Mesenchymal stem cell (in vitro differentiated cells and primary cell): ENCODE results near the gene KRT37.

Experiments
- DNase-seq: peaks from one replicate; pipeline ENCODE4 v3.0.0-alpha.2; 2013
- H2AFZ ChIP-seq: one replicate; pipeline ENCODE4 v1.6.1; 2013; ENCODE audit warnings: low read depth, mild to moderate bottlenecking, control low read depth, inconsistent platforms, low read length, moderate library complexity
- H2AK5ac ChIP-seq: 2 replicates; pipeline ENCODE4 v1.6.1; 2013; ENCODE audit warnings: low read length, moderate library complexity, mild to moderate bottlenecking, inconsistent platforms; ENCODE audit not compliant: severe bottlenecking
- H2BK120ac ChIP-seq: one replicate; pipeline ENCODE4 v1.6.1; 2013; ENCODE audit warnings: low read depth, mild to moderate bottlenecking, inconsistent platforms, low read length, moderate library complexity
- H2BK12ac ChIP-seq, 2 experiments: one replicate each; pipeline ENCODE4 v1.6.1; 2013; ENCODE audit warnings: inconsistent platforms in 2 of 2, low read length in 2 of 2, mild to moderate bottlenecking in 2 of 2, moderate library complexity in 2 of 2, control low read depth in 1 of 2
- H2BK15ac ChIP-seq: one replicate; pipeline ENCODE4 v1.6.1; 2013; ENCODE audit warnings: mild to moderate bottlenecking, low read depth, inconsistent platforms; ENCODE audit not compliant: poor library complexity, severe bottlenecking
- H2BK5ac ChIP-seq: 2 replicates; pipeline ENCODE4 v1.6.1; 2013; ENCODE audit warnings: low read depth, mild to moderate bottlenecking, low read length, control low read depth, inconsistent platforms; ENCODE audit not compliant: poor library complexity, severe bottlenecking
- H3K14ac ChIP-seq, 2 experiments: one replicate each; pipeline ENCODE4 v1.6.1; 2013; ENCODE audit warnings: inconsistent platforms in 2 of 2, low read length in 2 of 2, control low read depth in 1 of 2, mild to moderate bottlenecking in 1 of 2, moderate library complexity in 1 of 2
- H3K18ac ChIP-seq, 2 experiments: one replicate each; pipeline ENCODE4 v1.6.1; 2013; ENCODE audit warnings: inconsistent platforms in 2 of 2, low read length in 2 of 2, control low read depth in 1 of 2, low read depth in 1 of 2, mild to moderate bottlenecking in 1 of 2
- H3K23ac ChIP-seq, 2 experiments: one replicate each; pipeline ENCODE4 v1.6.1; 2013; ENCODE audit warnings: inconsistent platforms in 2 of 2, low read length in 2 of 2, mild to moderate bottlenecking in 2 of 2, moderate library complexity in 2 of 2, control low read depth in 1 of 2
- H3K27ac ChIP-seq: 2 replicates; pipeline ENCODE4 v1.5.1; 2013; ENCODE audit warnings: mild to moderate bottlenecking, moderate library complexity, low read length, control low read depth, inconsistent platforms; ENCODE audit not compliant: poor library complexity, severe bottlenecking
- H3K27me3 ChIP-seq, 2 experiments: 2 replicates each; pipeline versions ENCODE4 v1.6.1 to v1.7.0; 2013; ENCODE audit warnings: low read length in 2 of 2, mild to moderate bottlenecking in 2 of 2, moderate library complexity in 2 of 2, control low read depth in 1 of 2, inconsistent platforms in 1 of 2; ENCODE audit not compliant: control insufficient read depth in 1 of 2, insufficient read depth in 1 of 2
- H3K36me3 ChIP-seq, 2 experiments: 2 replicates each; pipeline versions ENCODE4 v1.6.1 to v1.7.0; 2013; ENCODE audit warnings: low read length in 2 of 2, control low read depth in 1 of 2, inconsistent platforms in 1 of 2, low read depth in 1 of 2, mild to moderate bottlenecking in 1 of 2; ENCODE audit not compliant: insufficient read depth in 2 of 2, control insufficient read depth in 1 of 2
- H3K4ac ChIP-seq, 2 experiments: one replicate each; pipeline ENCODE4 v1.6.1; 2013; ENCODE audit warnings: inconsistent platforms in 2 of 2, low read length in 2 of 2, mild to moderate bottlenecking in 2 of 2, moderate library complexity in 2 of 2, control low read depth in 1 of 2, low read depth in 1 of 2
- H3K4me1 ChIP-seq: 2 replicates; pipeline ENCODE4 v1.6.1; 2013; ENCODE audit warnings: low read depth, low read length, control low read depth; ENCODE audit not compliant: control insufficient read depth, insufficient read depth
- H3K4me2 ChIP-seq: 2 replicates; pipeline ENCODE4 v1.6.1; 2013; ENCODE audit warnings: low read length, mild to moderate bottlenecking, inconsistent platforms; ENCODE audit not compliant: poor library complexity, severe bottlenecking
- H3K4me3 ChIP-seq, 2 experiments: 2 replicates each; pipeline versions ENCODE4 v1.5.1 to v1.7.0; 2013; ENCODE audit warnings: low read length in 2 of 2, mild to moderate bottlenecking in 2 of 2, control low read depth in 1 of 2, low read depth in 1 of 2; ENCODE audit not compliant: insufficient read depth in 1 of 2
- H3K79me1 ChIP-seq: replicated peaks from 2 replicates; pipeline ENCODE4 v1.6.1; 2013; ENCODE audit warnings: mild to moderate bottlenecking, control low read depth, low read length, inconsistent platforms; ENCODE audit not compliant: poor library complexity, severe bottlenecking
- H3K9ac ChIP-seq: 2 replicates; pipeline ENCODE4 v1.7.0; 2013; ENCODE audit warnings: mild to moderate bottlenecking, low read length, moderate library complexity
- H3K9me3 ChIP-seq: 2 replicates; pipeline ENCODE4 v1.7.0; 2013; ENCODE audit warnings: mild to moderate bottlenecking, low read length; ENCODE audit not compliant: control insufficient read depth
- H4K8ac ChIP-seq: one replicate; pipeline ENCODE4 v1.6.1; 2013; ENCODE audit warnings: inconsistent platforms, mild to moderate bottlenecking, low read length, moderate library complexity
- H4K91ac ChIP-seq: one replicate; pipeline ENCODE4 v1.6.1; 2013; ENCODE audit warnings: mild to moderate bottlenecking, low read length, inconsistent platforms
- WGBS: methylation state at CpG from one replicate; pipeline ENCODE4 v1.1.7; 2013; ENCODE audit warnings: mixed read lengths; 5-methylcytosine and 5-hydroxymethylcytosine counted together

KRT37 gene

GRCh38 chr17:41452281-41452680, 27.9 kb upstream of the KRT37 start:
- no peak overlapping the region for H4K8ac ChIP-seq
- no peak overlapping the region for H3K4ac ChIP-seq
- H2AK5ac ChIP-seq = no peak overlapping the region
- no peak overlapping the region for H2AFZ ChIP-seq
- H3K36me3 ChIP-seq = no peaks in the 10 kb centered on the region
- no peak overlapping the region for H3K9ac ChIP-seq
- no peak overlapping the region for H2BK5ac ChIP-seq
- H3K18ac ChIP-seq = no peak overlapping the region
- H3K27me3 ChIP-seq = peaks cover 0 to 55% of the 10 kb centered on the region in 2 experiments
- peaks cover 14% of the 10 kb centered on the region for H3K9me3 ChIP-seq
- no peak overlapping the region for H3K14ac ChIP-seq
- H2BK15ac ChIP-seq = no peak overlapping the region
- H2BK120ac ChIP-seq = no peak overlapping the region
- H3K79me1 ChIP-seq = no peaks in the 10 kb centered on the region
- no peak overlapping the region for H3K4me3 ChIP-seq
- WGBS = 88% methylated on average over 3 of the region's 4 CpGs
- no peak overlapping the region for H4K91ac ChIP-seq
- no peaks in the 10 kb centered on the region for H3K4me1 ChIP-seq
- no peak overlapping the region for H2BK12ac ChIP-seq
- DNase-seq = no peak
- H3K23ac ChIP-seq = no peak overlapping the region
- H3K27ac ChIP-seq = no peak overlapping the region
- no peak overlapping the region for H3K4me2 ChIP-seq

GRCh38 chr17:41451154-41451728, 26.9 kb upstream of the KRT37 start:
- DNase-seq = no peak
- H3K14ac ChIP-seq = no peak overlapping the region
- H4K91ac ChIP-seq = no peak overlapping the region
- H3K4me3 ChIP-seq = no peak overlapping the region
- no peak overlapping the region for H2BK120ac ChIP-seq
- no peaks in the 10 kb centered on the region for H3K4me1 ChIP-seq
- H3K27me3 ChIP-seq = peaks cover 0 to 45% of the 10 kb centered on the region in 2 experiments
- H2BK12ac ChIP-seq = no peak overlapping the region
- no peak overlapping the region for H2AK5ac ChIP-seq
- 41% methylated on average over 2 of the region's 2 CpGs for WGBS
- no peaks in the 10 kb centered on the region for H3K36me3 ChIP-seq
- no peak overlapping the region for H3K9ac ChIP-seq
- no peak overlapping the region for H2BK15ac ChIP-seq
- no peak overlapping the region for H3K23ac ChIP-seq
- H3K9me3 ChIP-seq = peaks cover 14% of the 10 kb centered on the region
- H3K27ac ChIP-seq = no peak overlapping the region
- H3K4ac ChIP-seq = no peak overlapping the region
- no peak overlapping the region for H3K4me2 ChIP-seq
- no peaks in the 10 kb centered on the region for H3K79me1 ChIP-seq
- H3K18ac ChIP-seq = no peak overlapping the region
- no peak overlapping the region for H2AFZ ChIP-seq
- H4K8ac ChIP-seq = no peak overlapping the region
- no peak overlapping the region for H2BK5ac ChIP-seq

- no peak overlapping the region for H3K18ac ChIP-seq
- WGBS = 80% methylated on average over 6 of the region's 6 CpGs
- no peak overlapping the region for H3K27ac ChIP-seq
- H2BK12ac ChIP-seq = no peak overlapping the region
- H2BK15ac ChIP-seq = no peak overlapping the region
- no peak overlapping the region for H2BK120ac ChIP-seq
- H3K27me3 ChIP-seq = peaks cover 0 to 44% of the 10 kb centered on the region in 2 experiments
- peaks cover 14% of the 10 kb centered on the region for H3K9me3 ChIP-seq
- no peaks in the 10 kb centered on the region for H3K36me3 ChIP-seq
- no peak overlapping the region for H2BK5ac ChIP-seq
- no peak overlapping the region for H3K9ac ChIP-seq
- no peak for DNase-seq
- H3K79me1 ChIP-seq = no peaks in the 10 kb centered on the region
- no peak overlapping the region for H2AFZ ChIP-seq
- no peaks in the 10 kb centered on the region for H3K4me1 ChIP-seq
- no peak overlapping the region for H2AK5ac ChIP-seq
- no peak overlapping the region for H3K4me2 ChIP-seq
- no peak overlapping the region for H4K8ac ChIP-seq
- H3K4ac ChIP-seq = no peak overlapping the region
- H4K91ac ChIP-seq = no peak overlapping the region
- peak overlapping the region in 1 of 2 experiments; percentile 63 for H3K23ac ChIP-seq
- no peak overlapping the region for H3K14ac ChIP-seq
- no peak overlapping the region for H3K4me3 ChIP-seq
These were observed 24.6 kb upstream of the KRT37 start for GRCh38 chr17:41449008-41449407.

- 57% methylated on average over 2 of the region's 2 CpGs for WGBS
- H2AK5ac ChIP-seq = no peak overlapping the region
These were observed 24.1 kb upstream of the KRT37 start for GRCh38 chr17:41448506-41448905.

More at GRCh38 chr17:41448506-41448905, 24.1 kb upstream of the KRT37 start:
- Histone ChIP-seq H3K36me3 (no peaks in the 10 kb centered on the region), H3K14ac (peak overlapping the region in 1 of 2 experiments; percentile 46), H3K4me3 (no peak overlapping the region), H4K8ac (no peak overlapping the region), H3K4me2 (no peak overlapping the region), H3K79me1 (no peaks in the 10 kb centered on the region), H2BK5ac (no peak overlapping the region), H2AFZ (no peak overlapping the region), H3K9ac (no peak overlapping the region), H3K4ac (no peak overlapping the region), H2BK12ac (no peak overlapping the region), H3K4me1 (no peaks in the 10 kb centered on the region), H3K9me3 (peaks cover 14% of the 10 kb centered on the region), H2BK120ac (no peak overlapping the region), H3K23ac (no peak overlapping the region), H4K91ac (no peak overlapping the region), H2BK15ac (no peak overlapping the region), H3K18ac (no peak overlapping the region), H3K27me3 (peaks cover 0 to 39% of the 10 kb centered on the region in 2 experiments), H3K27ac (no peak overlapping the region)
- no peak for DNase-seq
